Measurements from ENCODE around the gene ETFA.
A peak's percentile ranks its signal among the peaks of the same experiment; 100 is the strongest.
"Not testable (repeated sequence)": the region's sequence is repeated elsewhere in the genome, so short reads cannot be mapped to it uniquely, and the experiment has no call there.

The ETFA gene

GRCh38 chr15:76270876-76271275 is 40.4 kb downstream of the ETFA start:
- no peak for DNase-seq (ENCODE audit: low spot score)

- no peak for DNase-seq (ENCODE audit: low spot score)
Observed at GRCh38 chr15:76267077-76267476, 44.2 kb downstream of the ETFA start.

DNA sequence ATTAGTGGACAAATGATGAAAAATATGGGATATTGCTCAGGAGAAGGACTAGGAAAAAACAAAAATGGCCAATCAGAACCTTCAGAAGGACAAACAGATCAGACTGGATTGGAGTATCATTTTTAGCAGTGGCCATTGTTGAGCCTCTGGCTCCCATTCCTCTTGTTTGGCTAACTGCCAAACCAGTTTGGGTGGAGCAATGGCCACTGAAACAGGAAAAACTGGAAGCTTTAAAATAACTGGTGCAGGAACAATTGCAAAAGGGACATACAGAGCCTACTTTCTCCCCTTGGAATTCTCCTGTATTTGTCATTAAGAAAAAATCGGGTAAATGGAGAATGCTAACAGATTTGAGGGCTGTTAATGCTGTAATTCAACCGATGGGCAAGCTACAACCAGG is 45.5 kb downstream of the ETFA start:
- DNase-seq (ENCODE audit: low spot score), result not testable (repeated sequence)

DNA sequence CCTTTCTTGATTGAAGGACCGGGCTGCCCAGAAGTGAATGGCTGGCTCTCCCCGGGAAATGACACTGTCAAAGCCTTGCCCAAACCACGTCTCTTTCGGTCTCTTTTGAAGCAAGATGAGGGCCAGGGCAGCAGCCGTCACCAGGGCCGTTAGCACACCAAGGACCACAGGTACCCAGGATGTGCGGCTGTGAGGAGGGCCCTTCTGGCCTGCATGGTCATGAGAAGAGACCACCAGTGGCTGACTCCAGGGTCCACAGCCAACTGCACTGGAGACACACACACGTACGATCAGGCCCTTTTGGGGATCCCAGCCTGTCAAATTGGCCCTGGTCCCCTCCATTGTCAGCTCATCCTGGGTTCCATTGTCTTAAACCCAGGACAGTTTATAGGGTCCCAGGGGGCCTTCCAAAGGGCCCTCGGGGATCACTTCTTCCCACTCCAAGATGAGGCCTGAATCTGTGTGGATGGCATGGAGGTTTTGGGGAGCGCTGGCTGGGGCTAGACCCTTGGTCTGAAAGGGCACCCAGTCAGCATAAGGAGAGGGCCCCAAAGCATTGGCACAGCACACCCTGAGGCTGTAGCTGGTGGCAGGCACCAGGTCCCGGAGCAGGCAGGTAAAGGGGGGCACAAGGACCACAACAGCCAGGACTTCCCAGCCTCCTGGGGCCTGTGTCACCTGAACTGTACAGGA is 50.9 kb downstream of the ETFA start:
- DNase-seq (ENCODE audit: low spot score), result no peak

GRCh38 chr15:76259392-76259791 is 51.9 kb downstream of the ETFA start:
- DNase-seq (ENCODE audit: low spot score), result no peak

GRCh38 chr15:76258460-76258859 is 52.8 kb downstream of the ETFA start:
- DNase-seq (ENCODE audit: low spot score), result no peak

- no peak for DNase-seq (ENCODE audit: low spot score)
Observed at GRCh38 chr15:76253691-76254473, 57.4 kb downstream of the ETFA start.

DNA sequence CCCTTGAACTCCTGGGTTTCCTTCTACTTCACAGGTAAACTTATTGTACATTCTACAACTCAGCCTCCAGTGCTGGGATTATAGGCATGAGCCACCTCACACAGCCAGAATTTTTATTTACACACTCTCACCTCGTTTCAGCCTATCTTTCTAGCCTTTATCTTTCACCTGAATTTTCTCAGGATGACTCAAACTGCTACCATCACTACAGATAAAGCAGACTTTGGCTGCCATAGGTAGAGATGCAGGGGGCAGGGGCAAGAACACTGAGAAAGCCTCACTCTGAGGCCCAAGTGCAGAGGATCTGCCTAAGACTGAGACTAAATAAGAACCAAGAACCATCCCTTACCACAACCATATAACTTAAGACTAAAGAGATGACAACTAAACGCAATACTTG is 59.0 kb downstream of the ETFA start:
- no peak for DNase-seq (ENCODE audit: low spot score)

DNA sequence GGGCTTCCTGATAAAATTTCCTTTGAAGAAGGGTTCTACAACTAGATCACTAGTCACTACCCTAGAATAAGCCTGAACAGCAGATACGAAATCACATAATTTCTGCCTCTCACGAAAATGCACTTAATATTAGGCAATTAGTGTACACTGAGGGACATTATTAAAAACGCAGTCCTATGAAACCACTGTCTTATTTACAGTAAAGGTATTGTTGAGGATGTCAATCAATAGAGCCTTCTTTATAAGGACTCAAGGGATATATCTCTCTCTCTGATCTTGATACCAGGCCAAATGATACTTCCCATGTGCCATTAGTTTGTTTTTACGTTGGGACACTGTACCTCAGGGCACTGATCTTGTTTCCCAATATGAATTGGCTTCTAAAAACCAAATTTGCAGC is 59.6 kb downstream of the ETFA start:
- DNase-seq (ENCODE audit: low spot score), result peak; percentile 3

- DNase-seq (ENCODE audit: low spot score), result no peak
Observed at GRCh38 chr15:76245072-76245610, 66.1 kb downstream of the ETFA start.

GRCh38 chr15:76239786-76240185 is 71.5 kb downstream of the ETFA start:
- DNase-seq (ENCODE audit: low spot score), result no peak

DNA sequence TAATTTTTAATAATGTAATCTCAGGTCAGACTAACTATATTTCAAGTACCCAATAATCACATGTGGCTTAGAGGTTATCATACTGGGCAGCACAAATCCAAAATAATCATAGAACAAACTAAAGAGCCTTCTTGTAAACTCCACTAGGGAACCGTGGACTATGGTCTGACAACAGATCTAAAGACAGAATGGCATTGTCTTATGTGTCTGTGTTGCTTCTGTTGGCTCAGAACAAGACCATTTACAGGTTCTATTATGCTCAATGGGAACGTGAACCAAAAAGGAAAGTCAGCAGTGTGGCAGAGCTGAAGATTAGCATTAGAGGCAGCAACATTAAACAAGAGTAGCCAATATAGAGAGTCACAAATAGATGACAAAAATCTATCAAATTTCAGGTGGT is 74.9 kb downstream of the ETFA start:
- no peak for DNase-seq (ENCODE audit: low spot score)

GRCh38 chr15:76235186-76235826 is 76.0 kb downstream of the ETFA start:
- peak; percentile 8 for DNase-seq (ENCODE audit: low spot score)

DNA sequence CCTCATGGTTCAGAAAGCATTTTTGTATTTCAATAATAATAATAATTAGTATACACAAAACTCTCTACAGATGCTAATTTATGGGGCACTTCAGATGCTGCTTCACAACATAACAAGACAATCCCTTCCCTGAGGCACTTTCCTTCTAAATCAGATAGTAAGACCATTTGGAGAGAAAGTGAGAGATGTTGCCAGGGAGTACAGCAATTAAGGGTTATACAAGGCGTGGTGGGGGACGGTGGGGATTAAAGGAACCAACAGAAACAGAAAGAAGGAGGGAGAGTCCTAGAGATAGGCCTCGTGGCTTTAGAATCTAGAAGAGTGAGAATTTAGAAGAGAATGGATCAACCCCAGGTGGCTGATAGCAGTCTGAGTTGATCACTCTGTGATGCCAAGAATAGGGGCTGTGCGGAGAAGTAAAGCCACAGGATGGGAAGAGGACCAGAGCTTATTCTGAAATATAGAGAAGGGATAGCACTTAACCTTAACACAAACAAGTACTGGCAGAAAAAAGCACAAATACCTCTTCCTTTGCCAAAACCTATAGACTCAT is 76.9 kb downstream of the ETFA start:
- no peak for DNase-seq (ENCODE audit: low spot score)

GRCh38 chr15:76233921-76234320 is 77.3 kb downstream of the ETFA start:
- no peak for DNase-seq (ENCODE audit: low spot score)

DNA sequence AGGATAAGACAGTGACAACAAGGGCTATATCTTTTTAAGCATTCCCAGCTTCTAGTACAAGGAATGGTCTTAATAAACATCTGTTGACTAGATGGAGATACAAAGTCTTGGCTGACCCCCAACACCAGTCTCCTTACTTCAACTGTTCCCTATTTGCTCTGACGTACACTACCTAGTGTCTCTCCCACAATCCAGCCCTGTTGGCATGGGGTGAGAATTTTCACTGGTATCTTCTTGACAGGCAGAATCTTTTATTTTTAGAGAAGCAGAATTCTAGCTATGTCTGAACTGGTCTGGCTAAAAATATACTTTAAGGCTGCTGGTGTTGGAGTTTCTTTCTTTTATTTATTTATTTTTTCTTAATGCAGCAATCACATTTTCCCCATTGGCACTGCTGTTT is 82.0 kb downstream of the ETFA start:
- no peak for DNase-seq (ENCODE audit: low spot score)

GRCh38 chr15:76223521-76223920 is 87.7 kb downstream of the ETFA start:
- DNase-seq (ENCODE audit: low spot score), result no peak

GRCh38 chr15:76222159-76222558 is 89.1 kb downstream of the ETFA start:
- no peak for DNase-seq (ENCODE audit: low spot score)

DNA sequence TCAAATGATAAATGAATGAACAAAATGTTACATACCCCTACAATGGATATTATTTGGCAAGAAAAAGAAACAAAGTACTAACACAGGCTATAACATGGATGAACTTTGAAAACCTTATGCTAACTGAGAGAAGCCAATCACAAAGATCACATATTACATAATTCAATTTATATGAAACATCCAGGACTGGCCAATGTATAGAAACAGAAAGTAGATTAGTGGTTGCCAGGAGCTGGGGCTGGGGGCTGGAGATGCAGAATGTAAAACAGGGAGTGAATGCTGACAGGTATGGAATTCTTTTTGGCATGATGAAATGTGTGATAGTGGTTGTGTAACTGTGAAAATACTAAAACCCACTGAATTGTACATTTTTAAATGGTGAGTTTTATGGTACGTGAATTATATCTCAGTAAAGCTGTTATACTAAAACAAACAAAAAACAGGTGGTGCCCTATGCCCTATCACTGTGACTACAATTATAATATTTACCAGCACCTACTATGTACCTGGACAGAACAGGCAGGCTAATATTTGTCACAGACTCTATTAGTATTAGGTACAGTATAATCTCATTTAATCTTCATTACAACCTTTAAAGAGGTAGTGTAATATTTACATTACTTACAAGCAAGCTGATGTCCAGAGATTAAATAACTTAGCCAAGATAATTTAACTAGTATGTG is 90.0 kb downstream of the ETFA start:
- DNase-seq (ENCODE audit: low spot score), result no peak

- no peak for DNase-seq (ENCODE audit: low spot score)
Observed at GRCh38 chr15:76217882-76218217, 93.4 kb downstream of the ETFA start.

DNA sequence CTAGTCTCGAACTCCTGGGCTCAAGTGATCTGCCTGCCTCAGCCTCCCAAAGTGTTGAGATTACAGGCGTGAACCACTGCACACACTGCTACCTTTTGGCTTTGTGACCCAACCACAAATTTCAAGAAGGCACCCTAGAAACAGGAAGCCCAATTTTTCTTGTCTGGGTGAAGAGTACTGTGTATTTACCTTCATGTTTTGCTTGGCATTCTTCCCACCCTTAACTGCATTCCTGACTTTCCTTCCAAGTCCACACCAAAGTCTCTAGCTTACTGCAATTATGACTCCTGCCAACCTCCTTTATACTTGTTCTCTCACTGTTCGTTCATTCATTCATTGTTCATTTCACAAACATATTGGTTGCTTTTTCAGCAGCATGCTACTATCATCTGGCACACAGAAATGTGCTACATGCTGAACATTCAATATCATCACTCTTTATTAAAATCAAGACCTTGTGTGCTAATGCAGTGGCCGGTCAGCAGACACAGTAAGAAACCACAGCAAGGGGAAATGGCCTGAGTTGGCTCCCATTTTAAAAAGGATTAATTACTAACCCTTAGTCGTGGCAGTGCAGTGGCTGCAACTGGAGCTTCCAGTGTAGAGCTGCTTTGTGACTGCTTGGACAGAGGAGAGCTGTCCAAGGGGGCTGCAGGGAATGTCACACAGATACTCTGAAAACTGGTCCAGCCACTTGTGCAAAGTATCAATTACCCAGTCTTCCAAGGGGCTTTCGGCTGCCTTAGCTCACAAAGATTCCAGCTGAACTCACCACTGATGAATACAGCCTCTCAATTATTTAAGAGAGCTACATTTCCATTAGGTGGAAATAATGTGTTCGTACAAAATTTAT is 94.0 kb downstream of the ETFA start:
- no peak for DNase-seq (ENCODE audit: low spot score)

All from COLO829 (cell line).